GM21390 (cell line): Measurements from ENCODE around the gene ABHD17C.

Experiments used
- ATAC-seq: cut with Tn5 transposase; IDR thresholded peaks from one replicate; pipeline ENCODE4 v1.9.1; 2021; ENCODE audit not compliant: unreplicated experiment

Gene ABHD17C

GRCh38 chr15:80689294-80689693, 5.8 kb upstream of the ABHD17C start:
- ATAC-seq = no peak

- no peak for ATAC-seq
Observed at GRCh38 chr15:80689716-80690115, 5.4 kb upstream of the ABHD17C start.

- no peak for ATAC-seq
Observed at GRCh38 chr15:80691575-80691974, 3.5 kb upstream of the ABHD17C start.

GRCh38 chr15:80693682-80694610, 1.2 kb upstream of the ABHD17C start:
- ATAC-seq = no peak

- peak; percentile 31 for ATAC-seq
Observed at GRCh38 chr15:80694611-80695098, 455 bp upstream of the ABHD17C start.

- peak; percentile 30 for ATAC-seq
Observed at GRCh38 chr15:80695911-80696661, 976 bp downstream of the ABHD17C start.

GRCh38 chr15:80697075-80697685, 2.1 kb downstream of the ABHD17C start:
- ATAC-seq = no peak

GRCh38 chr15:80698676-80699075, 3.6 kb downstream of the ABHD17C start:
- ATAC-seq = no peak

- no peak for ATAC-seq
Observed at GRCh38 chr15:80699981-80700380, 4.9 kb downstream of the ABHD17C start.

- no peak for ATAC-seq
Observed at GRCh38 chr15:80701676-80702311, 6.7 kb downstream of the ABHD17C start.

- ATAC-seq = no peak
Observed at GRCh38 chr15:80703081-80703480, 8.0 kb downstream of the ABHD17C start.

GRCh38 chr15:80703965-80704364, 8.9 kb downstream of the ABHD17C start:
- no peak for ATAC-seq

GRCh38 chr15:80706161-80706560, 11.1 kb downstream of the ABHD17C start:
- ATAC-seq = no peak

- ATAC-seq = no peak
Observed at GRCh38 chr15:80709542-80709941, 14.4 kb downstream of the ABHD17C start.

GRCh38 chr15:80710635-80711554, 15.8 kb downstream of the ABHD17C start:
- no peak for ATAC-seq

GRCh38 chr15:80711886-80712285, 16.8 kb downstream of the ABHD17C start:
- no peak for ATAC-seq

GRCh38 chr15:80712956-80713355, 17.8 kb downstream of the ABHD17C start:
- no peak for ATAC-seq

GRCh38 chr15:80721476-80721875, 26.4 kb downstream of the ABHD17C start:
- ATAC-seq = no peak

GRCh38 chr15:80722811-80723210, 27.7 kb downstream of the ABHD17C start:
- ATAC-seq = no peak

GRCh38 chr15:80727196-80727595, 32.1 kb downstream of the ABHD17C start:
- ATAC-seq = no peak
